Lung (tissue), 12 donors: ENCODE data around the gene PRRT3. TPM values are rescaled to one million over a fixed set of nuclear protein-coding genes. Genes with fewer than 3 reads are reported as not detected.

Experiments used
- ATAC-seq: fragments of 200-7000 bp; cut with Tn5 transposase; one replicate; pipeline ENCODE4 v1.9.1; 2020; ENCODE audit warnings: moderate number of reproducible peaks; ENCODE audit not compliant: insufficient read depth, low FRiP score
- DNase-seq, 3 donors: peaks; one replicate each; pipeline ENCODE4 v3.0.0-alpha.2; 2013 to 2017
- H3K27ac ChIP-seq, 2 donors: one replicate each; pipeline ENCODE4 v1.5.1; 2013; ENCODE audit warnings: mild to moderate bottlenecking in 2 of 2, moderate library complexity in 2 of 2, control low read depth in 1 of 2, inconsistent platforms in 1 of 2, low read depth in 1 of 2, low read length in 1 of 2
- H3K27me3 ChIP-seq, 3 donors: one replicate each; pipeline ENCODE4 v1.5.1; 2013; ENCODE audit warnings: low read length in 2 of 3; ENCODE audit not compliant: control insufficient read depth in 3 of 3, insufficient read depth in 3 of 3
- H3K36me3 ChIP-seq, 4 donors: one replicate each; pipeline ENCODE4 v1.5.1; 2013; ENCODE audit warnings: low read length in 4 of 4, mild to moderate bottlenecking in 1 of 4, moderate library complexity in 1 of 4; ENCODE audit not compliant: control insufficient read depth in 4 of 4, insufficient read depth in 4 of 4
- H3K4me1 ChIP-seq, 5 donors: one replicate each; pipeline ENCODE4 v1.5.1; 2013; ENCODE audit warnings: low read length in 5 of 5, mild to moderate bottlenecking in 2 of 5, moderate library complexity in 1 of 5; ENCODE audit not compliant: control insufficient read depth in 5 of 5, insufficient read depth in 5 of 5
- H3K4me3 ChIP-seq: one replicate; pipeline ENCODE4 v1.5.1; 2013; ENCODE audit warnings: mild to moderate bottlenecking, control low read depth, moderate library complexity
- H3K9ac ChIP-seq, 2 donors: one replicate each; pipeline ENCODE4 v1.5.1; 2013; ENCODE audit warnings: low read length in 2 of 2, control low read depth in 1 of 2; ENCODE audit not compliant: insufficient read depth in 1 of 2
- H3K9me3 ChIP-seq, 4 donors: one replicate each; pipeline ENCODE4 v1.5.1; 2013; ENCODE audit warnings: low read length in 3 of 4, mild to moderate bottlenecking in 1 of 4, moderate library complexity in 1 of 4; ENCODE audit not compliant: control insufficient read depth in 4 of 4, insufficient read depth in 3 of 4
- WGBS, 2 donors: extraction: QIAGEN DNeasy Blood & Tissue Kit; methylation state at CpG; one replicate each; pipeline ENCODE4 v1.1.7; 2013; 5-methylcytosine and 5-hydroxymethylcytosine counted together
- polyA plus RNA-seq, 2 donors: library from polyadenylated mRNA; stranded (reverse); fragments of 200-250 nt; gene quantifications; one replicate each; pipeline ENCODE4 v1.2.1, GENCODE V29; 2013
- total RNA-seq, 2 donors: library from RNA; depleted of rRNA in 1 of 2; stranded (reverse); fragments of >200 nt in 1 of 2; gene quantifications; one replicate each; pipeline ENCODE4 v1.2.1, GENCODE V29; 2014 to 2021
- TF ChIP-seq, protein P1 (sequence below): IDR thresholded peaks from 2 replicates; pipeline ENCODE4 v1.5.1; 2012; ENCODE audit warnings: mild to moderate bottlenecking; ENCODE audit errors: control extremely low read depth, extremely low read depth
- donor health status: control.
- donor health status: control.
- donor health status: Bipolar disorder and iron deficiency.
- donor health status: healthy.
- donor health status: DM: yes; HTN: yes; CAD: no.

The PRRT3 gene
- total and polyA plus RNA-seq, 4 donors, result 1.1 to 5.2 (median 1.8) TPM

DNA sequence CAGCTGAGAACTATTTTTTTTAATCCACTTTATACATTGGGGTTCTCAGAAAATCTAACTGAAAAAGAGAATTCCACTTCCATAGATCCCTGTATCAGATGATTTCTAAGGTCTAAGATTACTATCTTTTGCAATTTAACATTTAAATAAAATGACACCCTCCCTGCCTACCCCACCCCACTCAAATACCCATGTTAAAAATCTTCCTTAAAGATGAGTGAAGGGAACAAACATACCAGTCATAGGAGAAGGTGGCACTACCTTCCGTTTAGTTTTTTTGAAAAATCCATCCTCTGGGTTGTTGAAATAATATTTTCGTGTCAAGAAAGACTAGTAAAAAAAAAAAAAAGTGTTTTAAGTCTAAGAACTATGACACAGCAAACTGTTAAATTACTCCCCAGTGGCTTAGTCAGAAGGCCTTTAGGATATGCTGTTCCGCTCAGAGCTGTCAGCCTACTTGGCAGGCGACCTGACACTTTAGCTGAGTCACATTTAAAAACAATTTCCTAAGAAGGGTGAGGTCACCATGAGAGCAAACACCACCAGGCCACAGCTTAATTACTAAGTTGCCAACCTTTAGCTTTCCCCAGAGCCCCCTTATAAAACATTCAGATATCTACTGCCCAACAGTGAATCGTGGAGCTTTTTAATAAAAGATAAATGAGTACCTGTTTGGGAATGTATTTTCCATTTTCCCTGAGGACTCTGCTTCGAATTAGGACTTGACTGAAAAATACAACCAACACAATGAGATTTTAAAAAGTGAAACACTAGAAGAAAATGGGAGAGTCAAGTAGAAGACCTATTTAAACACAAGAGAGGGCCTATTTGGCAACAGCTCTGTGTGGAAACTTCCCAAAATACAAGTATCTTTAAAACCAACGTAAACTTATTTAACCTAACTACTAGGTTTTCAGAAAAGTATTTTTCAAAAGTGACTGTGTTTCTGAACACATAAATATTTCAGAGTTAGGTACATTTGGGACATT lies 24.8 kb upstream of the PRRT3 start:
- ATAC-seq (peak; percentile 87), DNase-seq (no peak)
- no peak overlapping the region for H3K9ac ChIP-seq
- WGBS, 2 donors, result 34 to 40% methylated on average over 7 of the region's 7 CpGs
- H3K36me3 ChIP-seq, result peaks cover 0 to 23% (median 15%) of the 10 kb centered on the region in 4 donors
- no peak overlapping the region for H3K4me3 ChIP-seq
- H3K4me1 ChIP-seq, result peaks cover 0 to 6% (median 0%) of the 10 kb centered on the region in 5 donors
- TF ChIP-seq, protein P1, sequence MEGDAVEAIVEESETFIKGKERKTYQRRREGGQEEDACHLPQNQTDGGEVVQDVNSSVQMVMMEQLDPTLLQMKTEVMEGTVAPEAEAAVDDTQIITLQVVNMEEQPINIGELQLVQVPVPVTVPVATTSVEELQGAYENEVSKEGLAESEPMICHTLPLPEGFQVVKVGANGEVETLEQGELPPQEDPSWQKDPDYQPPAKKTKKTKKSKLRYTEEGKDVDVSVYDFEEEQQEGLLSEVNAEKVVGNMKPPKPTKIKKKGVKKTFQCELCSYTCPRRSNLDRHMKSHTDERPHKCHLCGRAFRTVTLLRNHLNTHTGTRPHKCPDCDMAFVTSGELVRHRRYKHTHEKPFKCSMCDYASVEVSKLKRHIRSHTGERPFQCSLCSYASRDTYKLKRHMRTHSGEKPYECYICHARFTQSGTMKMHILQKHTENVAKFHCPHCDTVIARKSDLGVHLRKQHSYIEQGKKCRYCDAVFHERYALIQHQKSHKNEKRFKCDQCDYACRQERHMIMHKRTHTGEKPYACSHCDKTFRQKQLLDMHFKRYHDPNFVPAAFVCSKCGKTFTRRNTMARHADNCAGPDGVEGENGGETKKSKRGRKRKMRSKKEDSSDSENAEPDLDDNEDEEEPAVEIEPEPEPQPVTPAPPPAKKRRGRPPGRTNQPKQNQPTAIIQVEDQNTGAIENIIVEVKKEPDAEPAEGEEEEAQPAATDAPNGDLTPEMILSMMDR, result no peak
- peak overlapping the region; percentile 51 to 85 for H3K27ac ChIP-seq
- no peaks in the 10 kb centered on the region for H3K9me3 ChIP-seq
- H3K27me3 ChIP-seq, result no peaks in the 10 kb centered on the region

DNA sequence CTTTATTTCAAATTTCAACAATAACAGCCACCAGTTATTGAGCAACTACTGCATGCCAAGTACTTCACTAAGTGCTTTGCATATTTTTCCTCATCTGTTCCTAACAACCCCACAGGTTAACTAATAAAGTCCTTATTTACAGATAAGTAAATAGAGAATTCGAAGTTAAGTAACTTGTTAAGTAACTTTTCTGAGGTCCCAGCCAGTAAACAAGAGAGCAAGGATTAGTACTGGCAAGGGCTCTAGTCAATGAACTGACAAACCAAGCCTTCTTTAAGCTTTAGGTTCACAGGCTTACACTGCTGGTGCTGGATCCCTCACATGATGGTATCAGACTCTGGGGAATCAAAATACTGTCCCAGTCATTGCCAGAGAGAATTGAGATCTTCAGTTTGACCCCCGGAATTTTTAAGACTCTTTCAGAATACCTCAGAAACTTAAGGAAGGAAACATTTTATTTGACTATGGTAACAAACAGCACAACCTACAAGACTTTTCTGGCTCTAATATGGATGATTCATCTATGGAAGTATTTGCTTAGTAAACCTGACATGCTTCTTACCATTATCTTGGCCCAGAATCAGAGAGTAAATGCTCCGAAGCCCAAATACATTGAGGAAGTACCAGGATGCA lies 17.9 kb upstream of the PRRT3 start:
- no peak overlapping the region for H3K4me3 ChIP-seq
- WGBS, 2 donors, result 74 to 86% methylated on average over 3 of the region's 3 CpGs
- no peaks in the 10 kb centered on the region for H3K27me3 ChIP-seq
- H3K27ac ChIP-seq, result peak overlapping the region in 1 of 2 donors; percentile 84
- H3K36me3 ChIP-seq, result peaks cover 21 to 46% (median 38%) of the 10 kb centered on the region in 4 donors
- H3K9ac ChIP-seq, result no peak overlapping the region
- H3K4me1 ChIP-seq, result no peaks in the 10 kb centered on the region
- H3K9me3 ChIP-seq, result no peaks in the 10 kb centered on the region
- ATAC-seq (peak; percentile 78), DNase-seq (no peak)
- TF ChIP-seq, protein P1, result no peak

DNA sequence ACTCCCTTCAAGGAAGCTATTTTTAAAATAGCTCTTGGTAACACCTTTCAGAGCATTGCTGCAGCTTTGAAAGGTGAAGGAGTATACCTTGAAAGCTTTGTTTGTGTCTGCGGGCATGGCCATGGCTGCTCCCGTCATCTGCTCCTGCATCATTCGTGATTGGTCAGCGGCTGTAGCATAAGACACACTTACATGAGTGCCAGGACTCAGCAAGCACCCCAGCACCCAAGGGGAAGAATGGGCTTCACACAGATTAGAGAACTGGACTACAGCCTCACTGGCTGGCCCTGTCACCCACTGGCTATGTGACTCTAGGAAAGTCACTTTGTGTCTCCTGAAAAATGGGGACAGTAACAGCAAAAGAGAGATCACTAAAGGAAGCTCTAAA lies 17.4 kb upstream of the PRRT3 start:
- 84 to 96% methylated on average over 4 of the region's 4 CpGs for WGBS, 2 donors
- H3K36me3 ChIP-seq, result peaks cover 21 to 51% (median 37%) of the 10 kb centered on the region in 4 donors

More for the DNA sequence above, 17.4 kb upstream of the PRRT3 start:
- no peaks in the 10 kb centered on the region for H3K27me3 ChIP-seq
- H3K9ac ChIP-seq, result no peak overlapping the region
- TF ChIP-seq, protein P1, result no peak
- no peak for DNase-seq
- ATAC-seq, result no peak
- H3K9me3 ChIP-seq, result no peaks in the 10 kb centered on the region
- H3K4me1 ChIP-seq, result no peaks in the 10 kb centered on the region
- H3K27ac ChIP-seq, result peak overlapping the region in 1 of 2 donors; percentile 84
- H3K4me3 ChIP-seq, result no peak overlapping the region
